ENCODE measurements around the gene APOL3.
"Not testable (repeated sequence)": the region's sequence is repeated elsewhere in the genome, so short reads cannot be mapped to it uniquely, and the experiment has no call there.

- not testable (repeated sequence) for TF ChIP-seq CTCF, POLR2A (IDR thresholded peaks at IDR 0.05)
Observed at GRCh38 chr22:36205573-36205972, 45.0 kb upstream of the APOL3 start.

Measured in adrenal gland (tissue), 5 donors.